ENCODE results near the gene NDUFAB1. TPM values are rescaled to one million over a fixed set of nuclear protein-coding genes. Genes with fewer than 3 reads are reported as not detected.

The NDUFAB1 gene
- polyA plus RNA-seq (2013), result 180 and 185 TPM in 2 replicates

DNA sequence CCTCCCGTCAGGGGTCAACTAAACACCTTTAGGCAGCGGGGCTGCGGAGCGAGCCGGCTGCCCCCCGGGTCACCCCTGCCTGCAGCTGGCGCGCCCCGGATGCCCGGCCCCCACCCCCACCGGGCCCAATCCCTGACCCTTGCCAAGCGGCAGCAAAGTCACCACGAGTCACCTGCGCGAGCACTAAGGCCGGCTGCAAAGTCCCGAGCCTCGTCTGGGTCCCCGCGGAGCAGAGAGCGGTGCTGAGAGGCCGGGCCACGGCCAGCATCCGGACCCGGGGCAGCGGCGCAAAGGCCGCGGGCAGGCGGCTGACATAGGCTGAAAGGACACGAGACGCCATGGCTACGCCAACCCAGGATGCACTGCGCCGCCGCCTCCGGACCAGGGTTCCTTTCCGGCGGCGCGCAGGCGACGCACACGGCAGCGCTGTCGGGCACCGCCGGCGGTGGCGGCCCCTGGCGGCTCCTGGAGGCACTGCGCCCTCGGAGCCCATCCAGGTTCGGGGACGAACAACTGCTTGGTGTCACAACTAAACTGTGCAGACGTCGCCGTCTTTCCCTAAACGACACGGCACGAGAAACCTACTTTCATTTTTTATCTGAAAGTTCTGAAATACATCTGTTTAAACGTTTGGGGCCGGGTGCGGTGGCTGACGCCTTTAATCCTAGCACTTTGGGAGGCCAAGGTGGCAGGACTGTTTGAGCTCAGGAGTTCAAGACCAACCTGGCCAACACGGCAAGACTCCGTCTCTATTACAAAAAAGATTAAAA is at the start of gene NDUFAB1:
TSS of gene NDUFAB1 (minus strand) at position 366 of the 770 bp plus-strand sequence. CDS start at position 340, 26 bp downstream.
- H3K4me3 ChIP-seq (ENCODE audit: low read depth, low read length), result peak within 1 kb of the TSS; percentile 88
- peak within 1 kb of the TSS; percentile 60 for H2BK5ac ChIP-seq (ENCODE audit: low read depth, low read length, poor library complexity)
- H2BK12ac ChIP-seq (ENCODE audit: low read length), result peak within 1 kb of the TSS; percentile 18
- peaks cover 12% of the 10 kb centered on the region for H3K79me2 ChIP-seq (ENCODE audit: control insufficient read depth, insufficient read depth, low read length, poor library complexity)
- WGBS (ENCODE audit: extremely low coverage, insufficient coverage, insufficient read length), result no CpG with 5 or more reads among the region's 67 CpGs
- no peaks in the 10 kb centered on the region for H3K27me3 ChIP-seq (ENCODE audit: insufficient read depth, low read length)
- H3K4me1 ChIP-seq (ENCODE audit: control insufficient read depth in 1 of 2, insufficient read depth in 2 of 2, low read length in 2 of 2), result peaks cover 5 to 10% of the 10 kb centered on the region in 2 experiments
- peak within 1 kb of the TSS; percentile 98 for H4K8ac ChIP-seq (ENCODE audit: low read depth, low read length)
- H3K27ac ChIP-seq (ENCODE audit: low read depth, low read length), result no peak within 1 kb of the TSS
- H3K23ac ChIP-seq (ENCODE audit: low read length), result no peak within 1 kb of the TSS
- no peaks in the 10 kb centered on the region for H3K9me3 ChIP-seq (ENCODE audit: insufficient read depth, low read depth, low read length)
- peak within 1 kb of the TSS; percentile 96 for H3K9ac ChIP-seq (ENCODE audit: low read length)
- peak within 1 kb of the TSS; percentile 84 for H3K4ac ChIP-seq (ENCODE audit: low read depth, low read length)
- peak within 1 kb of the TSS; percentile 78 for H3K14ac ChIP-seq (ENCODE audit: low read length)
- H3K18ac ChIP-seq (ENCODE audit: low read length), result peak within 1 kb of the TSS; percentile 89
- H2BK120ac ChIP-seq (ENCODE audit: insufficient read depth, low read length, poor library complexity), result peak within 1 kb of the TSS; percentile 44
- peak within 1 kb of the TSS; percentile 77 for H2AFZ ChIP-seq (ENCODE audit: insufficient read depth, low read length, poor library complexity)
- H4K12ac ChIP-seq (ENCODE audit: low read depth, low read length), result peak within 1 kb of the TSS; percentile 57
- peak within 1 kb of the TSS; percentile 92 for H3K4me2 ChIP-seq (ENCODE audit: low read length)
- peaks cover 4% of the 10 kb centered on the region for H3K79me1 ChIP-seq (ENCODE audit: low read length)
- peak; percentile 92 to 97 for DNase-seq
- peak within 1 kb of the TSS; percentile 75 for H4K91ac ChIP-seq (ENCODE audit: low read depth, low read length)
- peaks cover 8 to 21% of the 10 kb centered on the region in 2 experiments for H3K36me3 ChIP-seq (ENCODE audit: control insufficient read depth in 1 of 2, insufficient read depth in 2 of 2, low read length in 2 of 2)
- peak within 1 kb of the TSS; percentile 49 for H2AK5ac ChIP-seq (ENCODE audit: low read length)

DNA sequence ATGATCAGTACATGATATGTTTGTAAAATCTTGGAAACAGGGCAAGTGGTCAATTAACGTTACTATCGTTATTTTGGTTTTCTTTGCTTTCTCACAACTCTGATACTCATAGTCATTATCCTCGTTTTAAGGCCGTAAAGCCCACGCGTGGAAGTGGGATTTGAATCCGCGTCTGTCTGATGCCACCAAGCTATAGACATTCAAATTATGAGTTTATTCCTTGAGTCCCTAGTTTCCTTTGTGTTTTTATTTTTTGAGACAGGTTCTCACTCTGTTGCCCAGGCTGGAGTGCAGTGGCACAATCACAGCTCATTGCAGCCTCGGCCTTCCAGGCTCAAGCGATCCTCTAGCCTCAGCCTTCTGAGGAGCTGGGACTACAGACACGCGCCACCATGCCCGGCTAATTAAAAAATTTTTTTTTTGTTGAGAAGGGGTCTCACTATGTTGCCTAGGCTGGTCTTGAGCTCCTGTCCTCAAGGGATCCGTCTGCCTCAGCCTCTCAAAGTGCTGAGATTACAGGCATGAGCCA is 46.2 kb upstream of the NDUFAB1 start:
- no CpG with 5 or more reads among the region's 14 CpGs for WGBS (ENCODE audit: extremely low coverage, insufficient coverage, insufficient read length)
- peaks cover 7 to 13% of the 10 kb centered on the region in 2 experiments for H3K4me1 ChIP-seq (ENCODE audit: control insufficient read depth in 1 of 2, insufficient read depth in 2 of 2, low read length in 2 of 2)
- H3K9me3 ChIP-seq (ENCODE audit: insufficient read depth, low read depth, low read length), result no peaks in the 10 kb centered on the region
- no peak overlapping the region for H2BK12ac ChIP-seq (ENCODE audit: low read length)
- no peak overlapping the region for H2BK120ac ChIP-seq (ENCODE audit: insufficient read depth, low read length, poor library complexity)
- H3K23ac ChIP-seq (ENCODE audit: low read length), result no peak overlapping the region
- H3K4me2 ChIP-seq (ENCODE audit: low read length), result peak overlapping the region; percentile 70
- no peak overlapping the region for H2BK5ac ChIP-seq (ENCODE audit: low read depth, low read length, poor library complexity)
- peaks cover 8% of the 10 kb centered on the region for H3K79me1 ChIP-seq (ENCODE audit: low read length)
- peaks cover 14 to 21% of the 10 kb centered on the region in 2 experiments for H3K36me3 ChIP-seq (ENCODE audit: control insufficient read depth in 1 of 2, insufficient read depth in 2 of 2, low read length in 2 of 2)
- peak overlapping the region; percentile 92 for H3K4me3 ChIP-seq (ENCODE audit: low read depth, low read length)
- H3K27me3 ChIP-seq (ENCODE audit: insufficient read depth, low read length), result no peaks in the 10 kb centered on the region
- H4K91ac ChIP-seq (ENCODE audit: low read depth, low read length), result no peak overlapping the region
- peak overlapping the region; percentile 90 for H3K4ac ChIP-seq (ENCODE audit: low read depth, low read length)
- no peak overlapping the region for H3K9ac ChIP-seq (ENCODE audit: low read length)
- H4K8ac ChIP-seq (ENCODE audit: low read depth, low read length), result peak overlapping the region; percentile 56
- H2AFZ ChIP-seq (ENCODE audit: insufficient read depth, low read length, poor library complexity), result no peak overlapping the region
- H2AK5ac ChIP-seq (ENCODE audit: low read length), result peak overlapping the region; percentile 21
- H3K79me2 ChIP-seq (ENCODE audit: control insufficient read depth, insufficient read depth, low read length, poor library complexity), result peaks cover 10% of the 10 kb centered on the region
- H3K14ac ChIP-seq (ENCODE audit: low read length), result peak overlapping the region; percentile 8
- peak overlapping the region; percentile 40 for H3K18ac ChIP-seq (ENCODE audit: low read length)
- DNase-seq, result peak in 1 of 2 donors; percentile 3
- H4K12ac ChIP-seq (ENCODE audit: low read depth, low read length), result peak overlapping the region; percentile 30
- no peak overlapping the region for H3K27ac ChIP-seq (ENCODE audit: low read depth, low read length)

GRCh38 chr16:23640931-23641765 is 45.0 kb upstream of the NDUFAB1 start, which contains the start of the genes DCTN5 and PALB2:
Gene DCTN5, plus strand, starts transcription at chr16:23641466. Its CDS starts 77 bp downstream, at chr16:23641543.
Gene PALB2, minus strand, starts transcription at chr16:23641310. Its CDS starts 153 bp downstream, at chr16:23641157.
- H3K79me2 ChIP-seq (ENCODE audit: control insufficient read depth, insufficient read depth, low read length, poor library complexity), result peaks cover 10% of the 10 kb centered on the region
- peak within 1 kb of the TSS; percentile 92 for H3K4me3 ChIP-seq (ENCODE audit: low read depth, low read length)
- H4K91ac ChIP-seq (ENCODE audit: low read depth, low read length), result peak within 1 kb of the TSS; percentile 92
- H3K4ac ChIP-seq (ENCODE audit: low read depth, low read length), result peak within 1 kb of the TSS; percentile 95
- peak within 1 kb of the TSS; percentile 86 for H2AFZ ChIP-seq (ENCODE audit: insufficient read depth, low read length, poor library complexity)
- H3K9me3 ChIP-seq (ENCODE audit: insufficient read depth, low read depth, low read length), result no peaks in the 10 kb centered on the region
- H2BK120ac ChIP-seq (ENCODE audit: insufficient read depth, low read length, poor library complexity), result peak within 1 kb of the TSS; percentile 79
- H3K79me1 ChIP-seq (ENCODE audit: low read length), result peaks cover 8% of the 10 kb centered on the region
- peak within 1 kb of the TSS; percentile 75 for H3K4me2 ChIP-seq (ENCODE audit: low read length)
- H2BK12ac ChIP-seq (ENCODE audit: low read length), result no peak within 1 kb of the TSS
- H3K14ac ChIP-seq (ENCODE audit: low read length), result peak within 1 kb of the TSS; percentile 98
- H3K18ac ChIP-seq (ENCODE audit: low read length), result peak within 1 kb of the TSS; percentile 91
- H3K9ac ChIP-seq (ENCODE audit: low read length), result peak within 1 kb of the TSS; percentile 86
- whole genome bisulfite sequencing (ENCODE audit: extremely low coverage, insufficient coverage, insufficient read length), result no CpG with 5 or more reads among the region's 64 CpGs
- peaks cover 7 to 13% of the 10 kb centered on the region in 2 experiments for H3K4me1 ChIP-seq (ENCODE audit: control insufficient read depth in 1 of 2, insufficient read depth in 2 of 2, low read length in 2 of 2)
- peak within 1 kb of the TSS; percentile 69 for H2AK5ac ChIP-seq (ENCODE audit: low read length)
- no peak within 1 kb of the TSS for H3K23ac ChIP-seq (ENCODE audit: low read length)
- peak within 1 kb of the TSS; percentile 91 for H4K12ac ChIP-seq (ENCODE audit: low read depth, low read length)
- H3K27me3 ChIP-seq (ENCODE audit: insufficient read depth, low read length), result no peaks in the 10 kb centered on the region
- peak; percentile 94 to 96 for DNase-seq
- H3K36me3 ChIP-seq (ENCODE audit: control insufficient read depth in 1 of 2, insufficient read depth in 2 of 2, low read length in 2 of 2), result peaks cover 13 to 19% of the 10 kb centered on the region in 2 experiments
- H2BK5ac ChIP-seq (ENCODE audit: low read depth, low read length, poor library complexity), result peak within 1 kb of the TSS; percentile 79
- H4K8ac ChIP-seq (ENCODE audit: low read depth, low read length), result peak within 1 kb of the TSS; percentile 98
- H3K27ac ChIP-seq (ENCODE audit: low read depth, low read length), result peak within 1 kb of the TSS; percentile 49

DNA sequence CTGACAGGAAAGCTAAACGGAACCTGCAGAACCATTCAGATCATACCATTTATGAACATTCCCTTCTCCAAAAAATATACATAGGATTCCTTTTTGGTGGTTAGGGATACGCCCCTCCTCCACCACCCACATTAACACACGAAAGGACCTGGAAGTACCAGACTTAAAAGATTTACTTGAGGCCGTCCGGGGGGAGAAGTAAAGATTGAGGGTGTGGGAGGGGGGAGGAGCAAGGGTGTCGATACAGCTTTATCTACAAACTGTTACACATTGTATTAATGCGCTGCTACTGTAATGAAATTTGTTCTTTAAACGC is 44.5 kb upstream of the NDUFAB1 start:
- H2BK12ac ChIP-seq (ENCODE audit: low read length), result no peak overlapping the region
- peaks cover 10% of the 10 kb centered on the region for H3K79me2 ChIP-seq (ENCODE audit: control insufficient read depth, insufficient read depth, low read length, poor library complexity)
- no peak overlapping the region for H2AFZ ChIP-seq (ENCODE audit: insufficient read depth, low read length, poor library complexity)
- no peak overlapping the region for H2BK120ac ChIP-seq (ENCODE audit: insufficient read depth, low read length, poor library complexity)
- peaks cover 8% of the 10 kb centered on the region for H3K79me1 ChIP-seq (ENCODE audit: low read length)
- no peak overlapping the region for H3K18ac ChIP-seq (ENCODE audit: low read length)
- no peak overlapping the region for H3K27ac ChIP-seq (ENCODE audit: low read depth, low read length)
- peak overlapping the region; percentile 98 for H4K8ac ChIP-seq (ENCODE audit: low read depth, low read length)
- no peaks in the 10 kb centered on the region for H3K27me3 ChIP-seq (ENCODE audit: insufficient read depth, low read length)
- peak overlapping the region; percentile 82 for H3K4ac ChIP-seq (ENCODE audit: low read depth, low read length)
- H3K14ac ChIP-seq (ENCODE audit: low read length), result peak overlapping the region; percentile 93
- no peaks in the 10 kb centered on the region for H3K9me3 ChIP-seq (ENCODE audit: insufficient read depth, low read depth, low read length)
- no peak overlapping the region for H3K23ac ChIP-seq (ENCODE audit: low read length)
- WGBS (ENCODE audit: extremely low coverage, insufficient coverage, insufficient read length), result no CpG with 5 or more reads among the region's 8 CpGs
- no peak overlapping the region for H2AK5ac ChIP-seq (ENCODE audit: low read length)
- H3K4me2 ChIP-seq (ENCODE audit: low read length), result peak overlapping the region; percentile 75
- H4K91ac ChIP-seq (ENCODE audit: low read depth, low read length), result peak overlapping the region; percentile 88
- DNase-seq, result peak in 1 of 2 donors; percentile 9
- peak overlapping the region; percentile 91 for H4K12ac ChIP-seq (ENCODE audit: low read depth, low read length)
- peak overlapping the region; percentile 75 for H2BK5ac ChIP-seq (ENCODE audit: low read depth, low read length, poor library complexity)
- H3K4me3 ChIP-seq (ENCODE audit: low read depth, low read length), result peak overlapping the region; percentile 90
- H3K9ac ChIP-seq (ENCODE audit: low read length), result peak overlapping the region; percentile 86
- H3K4me1 ChIP-seq (ENCODE audit: control insufficient read depth in 1 of 2, insufficient read depth in 2 of 2, low read length in 2 of 2), result peaks cover 7 to 13% of the 10 kb centered on the region in 2 experiments
- H3K36me3 ChIP-seq (ENCODE audit: control insufficient read depth in 1 of 2, insufficient read depth in 2 of 2, low read length in 2 of 2), result peaks cover 15 to 19% of the 10 kb centered on the region in 2 experiments

Data from trophoblast cell (in vitro differentiated cells and primary cell).